Prostate gland (tissue), 2 donors: ENCODE measurements around the gene RHBDL1. TPM values are rescaled to one million over a fixed set of nuclear protein-coding genes. Genes with fewer than 3 reads are reported as not detected.

Experiments
- DNase-seq: peaks from one replicate; pipeline ENCODE4 v3.0.0-alpha.2; 2019; ENCODE audit warnings: low spot score
- H3K27ac ChIP-seq, 2 donors: fragments of 200-600 bp; sonication (generic); 2 replicates each; pipeline ENCODE4 v1.5.1; 2017 to 2019
- H3K27me3 ChIP-seq: fragments of 200-600 bp; sonication (generic); replicated peaks from 2 replicates; pipeline ENCODE4 v1.5.1; 2019; ENCODE audit not compliant: insufficient read depth
- H3K36me3 ChIP-seq, 2 donors: fragments of 200-600 bp; sonication (generic); 1 replicate in 1 of 2; 2 replicates in 1 of 2; pipeline versions ENCODE4 v1.5.1 to v1.8.1; 2017 to 2019
- H3K4me1 ChIP-seq: fragments of 200-600 bp; sonication (generic); replicated peaks from 2 replicates; pipeline ENCODE4 v1.5.1; 2019
- H3K4me3 ChIP-seq, 2 donors: fragments of 200-600 bp; sonication (generic); 2 replicates each; pipeline ENCODE4 v1.5.1; 2017 to 2019
- H3K9me3 ChIP-seq: fragments of 200-600 bp; sonication (generic); 2 replicates; pipeline ENCODE4 v1.5.1; 2017
- POLR2A ChIP-seq: fragments of 450-650 bp; IDR thresholded peaks from one replicate; pipeline ENCODE4 v1.6.1; 2016; ENCODE audit warnings: antibody characterized with exemption, mild to moderate bottlenecking
- POLR2AphosphoS5 ChIP-seq: sonication (generic); formaldehyde crosslinking; IDR thresholded peaks from one replicate; pipeline ENCODE4 v1.6.1; 2017; ENCODE audit warnings: antibody characterized with exemption
- WGBS: methylation state at CpG from one replicate; pipeline ENCODE4 v1.1.5; 2018; 5-methylcytosine and 5-hydroxymethylcytosine counted together
- intact Hi-C: fragments of 100-400 bp; cut with DNase I; formaldehyde crosslinking; loops from one replicate; pipeline ENCODE4 v1.14.2; 2022
- total RNA-seq, 2 donors: library from RNA; depleted of rRNA; stranded (reverse); fragments of >200 nt; gene quantifications; one replicate each; pipeline ENCODE4 v1.1.0, GENCODE V29; 2016
- TF ChIP-seq, protein P1 (sequence below), 4 experiments: fragments of 200-600 bp in 2 of 4; fragments of 450-650 bp in 2 of 4; sonication (generic) in 2 of 4; IDR thresholded peaks; 1 replicate in 3 of 4; 2 replicates in 1 of 4; pipeline ENCODE4 v1.5.1; 2016 to 2019; ENCODE audit warnings: antibody characterized with exemption in 4 of 4, mild to moderate bottlenecking in 2 of 4, moderate library complexity in 2 of 4

The RHBDL1 gene
- total RNA-seq, 2 donors from 2014 or later = 4.5 to 4.9 TPM

GRCh38 chr16:629185-629832 lies 46.2 kb upstream of the RHBDL1 start:
- no peak overlapping the region for H3K27ac ChIP-seq
- intact Hi-C loops = no loop called here
- 73% methylated on average over 28 of the region's 29 CpGs for WGBS
- no peaks in the 10 kb centered on the region for H3K4me1 ChIP-seq
- DNase-seq = no peak
- H3K9me3 ChIP-seq = no peaks in the 10 kb centered on the region
- no peak overlapping the region for H3K4me3 ChIP-seq
- no peaks in the 10 kb centered on the region for H3K27me3 ChIP-seq
- TF ChIP-seq POLR2AphosphoS5 (no peak), POLR2A (no peak)
- TF ChIP-seq, protein P1, sequence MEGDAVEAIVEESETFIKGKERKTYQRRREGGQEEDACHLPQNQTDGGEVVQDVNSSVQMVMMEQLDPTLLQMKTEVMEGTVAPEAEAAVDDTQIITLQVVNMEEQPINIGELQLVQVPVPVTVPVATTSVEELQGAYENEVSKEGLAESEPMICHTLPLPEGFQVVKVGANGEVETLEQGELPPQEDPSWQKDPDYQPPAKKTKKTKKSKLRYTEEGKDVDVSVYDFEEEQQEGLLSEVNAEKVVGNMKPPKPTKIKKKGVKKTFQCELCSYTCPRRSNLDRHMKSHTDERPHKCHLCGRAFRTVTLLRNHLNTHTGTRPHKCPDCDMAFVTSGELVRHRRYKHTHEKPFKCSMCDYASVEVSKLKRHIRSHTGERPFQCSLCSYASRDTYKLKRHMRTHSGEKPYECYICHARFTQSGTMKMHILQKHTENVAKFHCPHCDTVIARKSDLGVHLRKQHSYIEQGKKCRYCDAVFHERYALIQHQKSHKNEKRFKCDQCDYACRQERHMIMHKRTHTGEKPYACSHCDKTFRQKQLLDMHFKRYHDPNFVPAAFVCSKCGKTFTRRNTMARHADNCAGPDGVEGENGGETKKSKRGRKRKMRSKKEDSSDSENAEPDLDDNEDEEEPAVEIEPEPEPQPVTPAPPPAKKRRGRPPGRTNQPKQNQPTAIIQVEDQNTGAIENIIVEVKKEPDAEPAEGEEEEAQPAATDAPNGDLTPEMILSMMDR (IDR thresholded peaks at IDR 0.05) = no peak
- peaks cover 0 to 3% of the 10 kb centered on the region in 2 donors for H3K36me3 ChIP-seq

DNA sequence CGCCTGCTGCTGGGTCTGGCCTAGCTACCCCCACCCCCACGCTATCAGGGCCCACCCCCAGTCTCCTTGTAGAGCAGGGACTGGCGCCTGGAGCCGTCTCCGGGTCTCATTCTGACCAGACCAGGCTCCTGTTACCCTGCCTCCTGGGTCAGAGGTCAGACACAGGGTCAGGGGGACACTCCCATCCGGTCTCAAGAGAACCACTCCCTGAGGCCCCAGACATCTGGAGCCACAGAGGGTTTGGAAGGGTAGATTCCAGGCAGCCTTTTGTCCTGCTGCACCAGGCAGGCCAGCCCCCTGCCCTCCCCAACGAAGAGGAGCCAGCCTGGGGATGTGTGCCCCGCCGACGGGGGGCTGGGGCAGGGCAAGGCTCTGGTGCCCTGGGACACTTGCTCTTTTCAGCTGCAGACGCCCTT lies 45.6 kb upstream of the RHBDL1 start:
- intact Hi-C loops = no loop called here
- H3K4me3 ChIP-seq = no peak overlapping the region
- no peaks in the 10 kb centered on the region for H3K9me3 ChIP-seq
- TF ChIP-seq, protein P1 (IDR thresholded peaks at IDR 0.05) = no peak
- TF ChIP-seq POLR2A (no peak), POLR2AphosphoS5 (no peak)
- H3K36me3 ChIP-seq = peaks cover 0 to 3% of the 10 kb centered on the region in 2 donors
- WGBS = 56% methylated on average over 10 of the region's 11 CpGs
- peaks cover under 1% of the 10 kb centered on the region for H3K4me1 ChIP-seq
- no peaks in the 10 kb centered on the region for H3K27me3 ChIP-seq
- no peak overlapping the region for H3K27ac ChIP-seq
- no peak for DNase-seq

- TF ChIP-seq, protein P1 (IDR thresholded peaks at IDR 0.05) = no peak
- TF ChIP-seq POLR2AphosphoS5 = no peak
- no peak for TF ChIP-seq POLR2A
- no peak overlapping the region for H3K27ac ChIP-seq
- DNase-seq = no peak
- H3K4me3 ChIP-seq = no peak overlapping the region
- intact Hi-C loops = no loop called here
- WGBS = 62% methylated on average over 26 of the region's 29 CpGs
- H3K9me3 ChIP-seq = no peaks in the 10 kb centered on the region
- peaks cover 0 to 3% of the 10 kb centered on the region in 2 donors for H3K36me3 ChIP-seq
- no peaks in the 10 kb centered on the region for H3K27me3 ChIP-seq
- H3K4me1 ChIP-seq = peaks cover 6% of the 10 kb centered on the region
Observed at GRCh38 chr16:630249-630814, 45.1 kb upstream of the RHBDL1 start.

- no peak within 1 kb of the TSS for H3K4me3 ChIP-seq
- no peak for DNase-seq
- H3K9me3 ChIP-seq = no peaks in the 10 kb centered on the region
- H3K4me1 ChIP-seq = peaks cover 9% of the 10 kb centered on the region
- no peaks in the 10 kb centered on the region for H3K27me3 ChIP-seq
- intact Hi-C loops = no loop called here
- TF ChIP-seq POLR2AphosphoS5 = no peak
- TF ChIP-seq, protein P1 (IDR thresholded peaks at IDR 0.05) = no peak
- no peak for TF ChIP-seq POLR2A
- H3K27ac ChIP-seq = no peak within 1 kb of the TSS
- H3K36me3 ChIP-seq = peaks cover 0 to 3% of the 10 kb centered on the region in 2 donors
- WGBS = 11% methylated on average over 18 of the region's 23 CpGs
Observed at GRCh38 chr16:630815-631405, 44.6 kb upstream of the RHBDL1 start, which contains the start of gene WFIKKN1. Gene WFIKKN1, plus strand, starts transcription at chr16:630985. Its CDS starts 269 bp downstream, at chr16:631254.
